OCI-LY7 (cell line): ENCODE results near the gene MGST3.
"Not testable (repeated sequence)": the region's sequence is repeated elsewhere in the genome, so short reads cannot be mapped to it uniquely, and the experiment has no call there.

Experiments
- EZH2phosphoT487 ChIP-seq: fragments of 200-600 bp; sonication (generic); IDR thresholded peaks from 2 replicates; pipeline ENCODE4 v1.6.1; 2018; ENCODE audit warnings: low read depth, borderline replicate concordance, mild to moderate bottlenecking, mixed run types, antibody characterized with exemption, low read length, moderate library complexity, mixed read lengths
- TF ChIP-seq, protein P1 (sequence below): fragments of 200-600 bp; sonication (generic); conservative IDR thresholded peaks from 2 replicates; pipeline ENCODE4 v1.5.1; 2014; ENCODE audit warnings: mild to moderate bottlenecking, antibody characterized with exemption, low read length, moderate library complexity, mixed read lengths

GRCh38 chr1:165606676-165607075, 24.4 kb upstream of the MGST3 start:
- TF ChIP-seq, protein P1, sequence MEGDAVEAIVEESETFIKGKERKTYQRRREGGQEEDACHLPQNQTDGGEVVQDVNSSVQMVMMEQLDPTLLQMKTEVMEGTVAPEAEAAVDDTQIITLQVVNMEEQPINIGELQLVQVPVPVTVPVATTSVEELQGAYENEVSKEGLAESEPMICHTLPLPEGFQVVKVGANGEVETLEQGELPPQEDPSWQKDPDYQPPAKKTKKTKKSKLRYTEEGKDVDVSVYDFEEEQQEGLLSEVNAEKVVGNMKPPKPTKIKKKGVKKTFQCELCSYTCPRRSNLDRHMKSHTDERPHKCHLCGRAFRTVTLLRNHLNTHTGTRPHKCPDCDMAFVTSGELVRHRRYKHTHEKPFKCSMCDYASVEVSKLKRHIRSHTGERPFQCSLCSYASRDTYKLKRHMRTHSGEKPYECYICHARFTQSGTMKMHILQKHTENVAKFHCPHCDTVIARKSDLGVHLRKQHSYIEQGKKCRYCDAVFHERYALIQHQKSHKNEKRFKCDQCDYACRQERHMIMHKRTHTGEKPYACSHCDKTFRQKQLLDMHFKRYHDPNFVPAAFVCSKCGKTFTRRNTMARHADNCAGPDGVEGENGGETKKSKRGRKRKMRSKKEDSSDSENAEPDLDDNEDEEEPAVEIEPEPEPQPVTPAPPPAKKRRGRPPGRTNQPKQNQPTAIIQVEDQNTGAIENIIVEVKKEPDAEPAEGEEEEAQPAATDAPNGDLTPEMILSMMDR: not testable (repeated sequence)
- TF ChIP-seq EZH2phosphoT487: not testable (repeated sequence)
